Stimulated activated naive B cell treated with anti-CD40 and anti-IgM and Interleukin-4, amounts not matched to agents 10 μg/mL and 1 μg/mL and 100 μg/mL, for 72 hours (primary cell): ENCODE results near the gene ZNF778.

ENCODE experiments used
- ATAC-seq, 2 donors: fragments of 150-1000 bp; cut with Tn5 transposase; replicated peaks; 2 replicates each; pipeline ENCODE4 v1.10.0; 2021; ENCODE audit warnings: moderate library complexity in 1 of 2
- DNase-seq: peaks from one replicate; pipeline ENCODE4 v3.0.0; 2021
- H3K27ac Mint-ChIP-seq: one replicate; pipeline ENCODE4 v1.8.0; 2022; ENCODE audit warnings: mild to moderate bottlenecking, mixed read lengths
- H3K27me3 Mint-ChIP-seq, 2 donors: one replicate each; pipeline ENCODE4 v1.8.0; 2022; ENCODE audit warnings: mixed read lengths in 2 of 2
- H3K36me3 Mint-ChIP-seq, 2 donors: one replicate each; pipeline ENCODE4 v1.8.0; 2022; ENCODE audit warnings: mixed read lengths in 2 of 2, mild to moderate bottlenecking in 1 of 2
- H3K4me1 Mint-ChIP-seq, 2 donors: one replicate each; pipeline ENCODE4 v1.8.0; 2022; ENCODE audit warnings: mixed read lengths in 2 of 2, mild to moderate bottlenecking in 1 of 2
- H3K4me3 Mint-ChIP-seq, 2 donors: one replicate each; pipeline ENCODE4 v1.8.0; 2022; ENCODE audit warnings: mild to moderate bottlenecking in 2 of 2, mixed read lengths in 2 of 2, moderate library complexity in 1 of 2
- H3K9me3 Mint-ChIP-seq, 2 donors: one replicate each; pipeline ENCODE4 v1.8.0; 2022; ENCODE audit warnings: mixed read lengths in 2 of 2, mild to moderate bottlenecking in 1 of 2

Gene ZNF778

DNA sequence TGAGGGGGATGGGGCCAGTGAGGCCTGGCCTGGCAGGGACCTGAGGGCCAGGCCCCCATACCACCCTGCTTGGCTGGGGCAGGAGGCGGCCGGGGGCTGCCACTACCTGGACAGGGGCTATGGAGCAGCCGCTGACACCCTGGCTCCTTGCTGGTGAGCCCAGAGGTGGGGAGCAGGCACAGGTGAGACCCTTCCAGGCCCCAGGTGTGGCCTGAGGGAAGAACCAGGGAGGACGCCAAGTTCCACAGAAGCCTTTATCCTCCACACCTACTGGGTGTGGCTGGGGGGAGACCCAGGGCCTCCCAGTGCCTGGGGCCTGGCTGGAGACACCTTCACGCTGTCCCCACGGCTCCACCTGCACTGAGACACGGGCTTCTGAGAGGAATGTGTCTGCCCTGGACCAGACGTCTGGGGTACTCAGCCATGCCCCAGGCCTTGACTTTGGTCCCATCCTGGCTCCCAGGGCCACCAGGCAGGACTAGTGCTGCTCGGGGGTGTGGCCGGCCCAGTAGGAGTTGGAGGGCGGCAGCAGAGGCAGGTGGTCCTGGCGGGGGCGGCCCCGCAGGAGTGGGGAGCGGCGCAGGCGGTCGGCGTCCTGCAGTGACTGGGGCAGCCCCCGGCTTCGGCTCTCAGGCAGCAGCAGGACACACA, 21.9 kb upstream of the ZNF778 start:
- Mint-ChIP-seq H3K9me3 (no peaks in the 10 kb centered on the region), H3K27me3 (peaks cover 28 to 54% of the 10 kb centered on the region in 2 donors), H3K4me1 (peaks cover 6 to 10% of the 10 kb centered on the region in 2 donors), H3K36me3 (no peaks in the 10 kb centered on the region), H3K4me3 (no peak overlapping the region), H3K27ac (peak overlapping the region; percentile 37)
- DNase-seq (no peak), ATAC-seq (no peak)

DNA sequence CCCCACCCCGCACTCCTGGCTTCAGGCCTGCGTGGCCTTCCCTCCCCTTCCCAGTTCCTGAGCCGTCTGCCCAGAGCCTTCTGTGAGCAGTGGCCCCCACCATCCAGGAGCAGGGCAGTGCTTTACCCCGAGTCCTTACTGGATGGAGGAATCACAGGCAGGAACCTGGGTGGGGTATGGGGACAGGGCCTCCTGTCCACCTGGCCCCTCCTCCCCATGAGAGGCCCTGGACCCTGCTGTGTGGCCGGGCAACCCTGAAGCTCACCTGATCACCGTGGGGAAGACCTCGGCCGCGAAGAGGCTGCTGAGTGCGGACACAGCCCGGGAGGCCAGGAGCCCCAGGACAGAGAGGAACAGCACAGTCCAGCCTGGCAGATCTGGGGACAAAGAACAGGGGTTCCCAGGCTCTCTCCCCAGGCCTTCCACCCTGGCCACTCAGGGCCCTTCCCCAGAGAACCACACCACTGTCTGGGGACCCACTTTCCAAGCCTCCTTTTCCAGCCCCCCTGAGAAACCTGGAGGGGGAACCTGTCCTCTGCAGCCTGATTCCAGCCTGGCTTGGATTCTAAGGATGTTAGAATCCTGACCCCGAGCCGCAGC, 20.4 kb upstream of the ZNF778 start:
- no peak overlapping the region for H3K27ac Mint-ChIP-seq
- DNase-seq (no peak), ATAC-seq (no peak)
- no peak overlapping the region for H3K4me3 Mint-ChIP-seq
- no peaks in the 10 kb centered on the region for H3K9me3 Mint-ChIP-seq
- no peaks in the 10 kb centered on the region for H3K36me3 Mint-ChIP-seq
- H3K4me1 Mint-ChIP-seq = peaks cover 7 to 12% of the 10 kb centered on the region in 2 donors
- peaks cover 30 to 56% of the 10 kb centered on the region in 2 donors for H3K27me3 Mint-ChIP-seq

DNA sequence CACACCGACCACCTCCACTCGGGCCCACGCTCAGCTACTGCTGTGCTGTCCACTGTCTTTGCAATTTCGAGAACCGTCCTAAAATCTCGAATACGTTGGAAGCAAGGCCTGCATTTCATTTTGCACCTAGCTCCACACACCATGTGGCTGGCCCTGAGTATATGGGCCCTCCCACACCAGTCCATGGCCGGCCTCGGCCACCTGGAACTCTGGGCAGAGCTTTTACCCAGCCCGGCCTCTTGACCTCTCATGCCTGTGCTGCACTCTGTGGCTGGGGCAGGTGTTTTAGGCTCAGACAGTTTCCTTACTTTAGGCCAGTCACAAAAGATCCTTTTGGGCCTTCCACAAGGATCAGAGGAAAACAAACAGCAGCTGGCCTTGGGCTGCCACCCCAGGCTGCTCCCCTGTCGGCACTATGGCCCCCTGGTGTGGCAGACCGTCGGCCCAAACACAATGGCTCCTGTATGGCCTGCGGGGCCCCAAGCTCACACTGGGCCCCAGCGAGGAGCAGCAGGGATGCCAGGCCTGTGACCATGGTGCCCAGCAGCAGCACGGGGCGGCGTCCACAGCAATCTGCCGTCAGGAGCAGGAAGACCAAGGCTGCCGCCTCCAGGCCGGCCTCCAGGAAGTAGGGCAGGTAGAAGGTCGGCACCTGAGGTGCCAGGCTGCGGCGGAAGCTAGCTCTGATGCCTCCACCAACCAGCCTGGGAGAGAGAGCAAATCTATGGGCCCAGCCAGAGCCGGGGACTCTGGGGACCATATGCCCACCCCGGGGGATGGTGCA, 19.7 kb upstream of the ZNF778 start:
- Mint-ChIP-seq H3K27ac (peak overlapping the region; percentile 22), H3K36me3 (peaks cover 0 to 2% of the 10 kb centered on the region in 2 donors), H3K9me3 (peaks cover 0 to 2% of the 10 kb centered on the region in 2 donors), H3K4me1 (peaks cover 7 to 14% of the 10 kb centered on the region in 2 donors), H3K27me3 (peaks cover 35 to 63% of the 10 kb centered on the region in 2 donors), H3K4me3 (no peak overlapping the region)
- DNase-seq (no peak), ATAC-seq (no peak)

DNA sequence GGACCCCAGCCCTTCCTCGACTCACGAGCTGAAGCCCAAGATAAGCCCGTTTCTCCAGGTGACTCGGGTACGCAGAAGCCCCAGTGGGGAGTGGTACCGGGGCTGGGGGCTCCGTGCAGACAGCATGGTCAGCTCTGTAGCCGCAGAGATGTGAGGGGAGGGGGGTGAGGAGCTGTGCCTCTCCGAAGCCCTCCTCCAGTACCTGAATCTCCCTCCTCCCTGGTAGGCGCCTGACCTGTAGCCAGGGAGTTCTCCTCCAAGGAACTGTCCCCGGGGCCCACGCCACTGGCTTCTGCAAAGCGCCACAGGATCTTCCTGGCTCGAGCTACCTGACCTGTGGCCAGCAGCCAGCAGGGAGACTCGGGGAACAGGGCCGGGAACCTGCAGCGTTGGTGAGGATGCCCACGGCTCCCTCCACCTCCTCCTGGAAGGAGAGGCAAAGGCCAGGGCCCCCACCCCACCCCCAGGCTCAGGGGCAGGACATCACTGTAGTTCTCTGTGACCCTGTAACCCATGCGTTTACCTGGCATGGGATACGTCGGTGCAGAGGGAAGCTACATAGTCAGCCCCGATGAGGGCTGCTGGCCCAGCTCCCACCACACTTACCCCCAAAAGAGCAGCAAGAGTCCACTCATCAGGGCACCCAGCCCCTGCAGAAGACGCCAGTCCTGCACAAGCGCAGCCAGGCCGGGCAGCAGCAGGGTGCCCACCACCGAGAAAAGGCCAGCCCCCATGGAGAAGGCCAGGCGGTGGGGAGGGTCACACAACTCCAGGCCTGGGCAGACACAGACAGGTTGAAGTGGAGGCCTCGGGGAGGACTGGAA, 18.9 kb upstream of the ZNF778 start:
- ATAC-seq = no peak
- peaks cover 0 to 2% of the 10 kb centered on the region in 2 donors for H3K36me3 Mint-ChIP-seq
- H3K4me3 Mint-ChIP-seq = no peak overlapping the region
- H3K9me3 Mint-ChIP-seq = peaks cover 0 to 5% of the 10 kb centered on the region in 2 donors
- H3K27me3 Mint-ChIP-seq = peaks cover 43 to 71% of the 10 kb centered on the region in 2 donors
- no peak for DNase-seq
- H3K4me1 Mint-ChIP-seq = peaks cover 6 to 19% of the 10 kb centered on the region in 2 donors
- no peak overlapping the region for H3K27ac Mint-ChIP-seq

DNA sequence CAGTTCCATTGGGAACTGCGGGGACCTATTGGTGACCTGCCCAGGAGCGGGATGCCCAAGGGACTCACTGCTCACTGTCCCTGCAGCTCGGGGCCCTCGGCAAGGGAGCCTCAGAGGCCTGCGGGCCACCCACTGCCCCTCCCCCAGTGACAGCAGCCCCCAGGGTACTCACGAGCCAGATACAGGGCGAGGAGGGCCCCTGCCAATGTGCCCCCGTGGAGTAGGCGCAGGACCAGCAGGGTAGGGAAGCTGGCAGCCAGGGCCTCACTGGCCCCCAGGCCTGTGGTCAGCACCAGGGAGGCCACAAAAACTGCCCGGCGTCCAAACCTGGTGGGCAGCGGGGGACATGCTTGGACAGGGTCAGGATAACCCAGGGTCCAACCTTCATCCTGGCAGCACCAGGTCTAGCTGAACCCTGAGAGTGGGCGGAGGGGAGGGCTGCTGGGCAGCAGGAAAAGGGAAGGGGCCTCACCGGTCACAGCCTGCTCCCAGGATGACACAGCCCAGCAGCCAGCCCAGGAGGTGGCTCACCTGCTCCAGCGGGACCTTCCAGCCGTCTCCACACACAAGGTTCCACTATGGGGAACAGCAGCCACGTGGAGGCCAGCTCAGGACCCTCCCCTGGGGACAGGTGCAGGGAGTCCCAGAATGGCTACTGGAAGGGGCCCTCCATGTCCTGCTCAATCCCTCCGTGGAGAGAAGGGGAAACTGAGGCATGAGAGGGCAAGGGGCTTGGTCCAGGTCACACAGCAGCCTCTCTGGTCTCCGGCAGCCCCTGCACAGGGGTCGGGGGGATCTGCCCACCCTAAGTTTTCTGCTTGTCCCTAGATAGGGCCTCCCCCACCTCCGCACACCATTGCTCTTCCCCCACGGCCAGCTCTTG, 18.0 kb upstream of the ZNF778 start:
- peaks cover 0 to 2% of the 10 kb centered on the region in 2 donors for H3K36me3 Mint-ChIP-seq
- ATAC-seq (no peak), DNase-seq (no peak)
- peaks cover 6 to 19% of the 10 kb centered on the region in 2 donors for H3K4me1 Mint-ChIP-seq
- H3K9me3 Mint-ChIP-seq = peaks cover 0 to 5% of the 10 kb centered on the region in 2 donors
- no peak overlapping the region for H3K27ac Mint-ChIP-seq
- H3K4me3 Mint-ChIP-seq = no peak overlapping the region
- peaks cover 50 to 69% of the 10 kb centered on the region in 2 donors for H3K27me3 Mint-ChIP-seq

DNA sequence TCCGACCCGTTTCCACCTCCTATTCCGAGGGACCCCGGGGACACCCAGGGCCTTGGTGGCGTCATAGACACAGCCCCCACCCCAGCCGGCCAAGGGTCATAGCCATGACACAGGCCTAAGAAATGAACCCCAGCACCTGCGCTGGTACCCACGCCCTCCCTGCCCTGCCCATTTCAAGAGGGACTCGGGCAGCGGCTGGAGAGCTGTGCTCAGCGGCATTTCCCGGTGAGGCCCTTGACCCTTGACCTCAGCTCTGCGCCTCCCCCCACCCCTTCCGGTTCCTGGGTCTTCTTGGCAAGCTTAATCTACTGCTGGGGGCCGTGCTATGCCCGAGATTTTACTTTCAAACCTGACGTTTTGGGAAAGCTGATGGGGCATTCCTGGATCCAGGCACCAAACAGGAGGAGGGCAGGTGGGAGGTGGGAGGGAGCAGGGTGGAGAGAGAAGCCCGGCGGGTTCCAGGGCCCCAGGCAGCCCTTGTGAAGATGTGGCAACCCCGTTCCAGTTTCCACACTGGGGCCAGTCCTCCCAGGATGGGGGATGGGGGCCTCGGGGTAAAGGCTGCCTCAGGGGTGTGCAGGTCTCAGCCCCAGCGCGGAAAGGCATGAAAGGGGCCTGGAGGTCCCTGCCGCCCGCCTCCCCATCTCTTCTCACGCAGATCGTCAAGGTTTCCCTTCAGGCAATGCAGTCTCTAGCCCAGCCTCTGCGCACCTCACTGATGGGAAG, 17.2 kb upstream of the ZNF778 start, which contains the start of gene SLC22A31:
TSS of gene SLC22A31 (minus strand) at position 414 of the 726 bp plus-strand sequence. CDS start at position 378, 36 bp downstream.
- no peak for DNase-seq
- Mint-ChIP-seq H3K27ac (no peak within 1 kb of the TSS), H3K36me3 (peaks cover 0 to 2% of the 10 kb centered on the region in 2 donors), H3K9me3 (peaks cover 0 to 5% of the 10 kb centered on the region in 2 donors), H3K4me3 (peak within 1 kb of the TSS; percentile 50 to 53), H3K27me3 (peaks cover 56 to 69% of the 10 kb centered on the region in 2 donors), H3K4me1 (peaks cover 6 to 19% of the 10 kb centered on the region in 2 donors)
- ATAC-seq = peak in 1 of 2 donors; percentile 10

DNA sequence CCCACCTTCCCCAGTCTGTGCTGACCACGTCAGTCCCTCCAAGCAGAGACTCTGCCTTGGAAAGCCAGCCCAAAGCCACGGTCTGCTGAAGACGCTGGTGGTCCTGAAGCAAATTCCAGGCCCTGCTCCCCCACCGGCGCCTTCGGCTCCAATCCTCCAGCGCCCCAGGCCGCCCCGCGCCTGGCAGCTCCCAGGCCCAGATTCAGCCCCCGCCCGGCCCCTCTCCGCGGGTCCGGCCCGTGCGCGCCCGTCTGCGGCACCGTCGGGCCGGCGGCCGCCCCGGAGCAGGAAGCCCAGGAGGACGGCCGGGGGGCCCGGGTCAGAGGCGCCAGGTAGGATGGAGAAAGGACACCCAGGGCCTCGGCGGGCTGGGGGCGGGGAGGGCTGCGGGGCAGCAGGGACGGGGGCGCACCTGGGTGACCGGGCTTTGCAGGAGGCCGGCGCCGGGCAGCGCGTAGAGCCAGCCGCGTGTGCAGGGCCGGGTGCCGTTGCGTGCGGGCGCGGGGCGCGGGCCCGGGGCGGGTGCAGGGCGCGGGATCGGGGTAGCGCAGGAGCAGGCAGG, 16.6 kb upstream of the ZNF778 start:
- H3K4me1 Mint-ChIP-seq = peaks cover 6 to 19% of the 10 kb centered on the region in 2 donors
- no peak overlapping the region for H3K27ac Mint-ChIP-seq
- H3K36me3 Mint-ChIP-seq = peaks cover 0 to 2% of the 10 kb centered on the region in 2 donors
- ATAC-seq = peak; percentile 25 to 34
- H3K27me3 Mint-ChIP-seq = peaks cover 56 to 69% of the 10 kb centered on the region in 2 donors
- H3K4me3 Mint-ChIP-seq = peak overlapping the region; percentile 50 to 53
- H3K9me3 Mint-ChIP-seq = peaks cover 0 to 5% of the 10 kb centered on the region in 2 donors
- no peak for DNase-seq

DNA sequence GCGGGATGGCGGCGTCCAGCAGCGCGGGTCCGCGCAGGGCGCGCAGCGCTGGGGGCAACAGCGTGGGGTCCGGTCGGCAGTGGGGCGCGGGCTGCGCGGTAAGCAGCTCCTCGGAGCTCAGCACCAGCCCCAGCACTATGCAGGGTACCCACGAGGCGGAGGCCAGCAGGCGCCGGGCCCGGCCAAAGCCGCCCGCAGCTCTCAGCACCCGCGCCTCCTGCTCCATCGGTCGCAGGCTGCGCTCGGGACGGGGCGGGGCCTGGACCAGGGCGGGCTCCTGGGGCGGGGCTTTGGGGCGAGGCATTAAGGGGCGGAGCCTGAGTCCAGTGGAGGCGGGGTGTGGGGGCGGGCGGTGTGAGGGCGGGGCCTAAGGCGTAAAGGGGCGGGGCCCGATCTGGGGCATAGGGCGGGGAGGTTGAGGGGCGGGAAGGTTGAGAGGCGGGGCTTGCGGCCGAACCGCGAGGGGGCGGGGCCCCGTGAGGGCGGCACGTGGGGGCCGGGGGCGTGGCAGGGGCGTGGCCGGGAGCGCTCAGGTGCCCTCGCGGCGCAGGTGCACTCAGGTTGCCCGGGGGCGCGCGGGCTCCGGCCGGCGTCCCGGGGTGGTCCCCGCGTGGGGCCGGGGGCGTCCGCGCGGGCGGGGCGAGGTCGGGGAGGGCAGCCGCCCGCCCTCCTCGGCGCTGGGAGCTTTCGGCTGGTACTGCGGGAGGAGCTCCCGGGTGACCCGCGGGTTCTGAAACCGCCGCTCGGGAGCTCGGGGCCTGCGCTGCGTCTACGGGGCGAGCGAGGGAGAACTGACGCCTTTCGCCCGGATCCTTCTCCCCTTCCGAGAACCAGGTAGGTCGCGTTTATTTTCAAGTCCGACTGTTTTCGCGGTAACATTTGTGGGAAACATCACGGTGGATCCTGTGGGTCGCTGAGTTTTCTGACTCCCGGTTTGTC, 15.8 kb upstream of the ZNF778 start:
- Mint-ChIP-seq H3K4me1 (peaks cover 6 to 19% of the 10 kb centered on the region in 2 donors), H3K27ac (no peak overlapping the region), H3K4me3 (peak overlapping the region; percentile 25 to 52), H3K27me3 (peaks cover 56 to 68% of the 10 kb centered on the region in 2 donors), H3K36me3 (peaks cover 0 to 2% of the 10 kb centered on the region in 2 donors), H3K9me3 (peaks cover 0 to 5% of the 10 kb centered on the region in 2 donors)
- DNase-seq (peak; percentile 70), ATAC-seq (peak; percentile 88 to 93)

DNA sequence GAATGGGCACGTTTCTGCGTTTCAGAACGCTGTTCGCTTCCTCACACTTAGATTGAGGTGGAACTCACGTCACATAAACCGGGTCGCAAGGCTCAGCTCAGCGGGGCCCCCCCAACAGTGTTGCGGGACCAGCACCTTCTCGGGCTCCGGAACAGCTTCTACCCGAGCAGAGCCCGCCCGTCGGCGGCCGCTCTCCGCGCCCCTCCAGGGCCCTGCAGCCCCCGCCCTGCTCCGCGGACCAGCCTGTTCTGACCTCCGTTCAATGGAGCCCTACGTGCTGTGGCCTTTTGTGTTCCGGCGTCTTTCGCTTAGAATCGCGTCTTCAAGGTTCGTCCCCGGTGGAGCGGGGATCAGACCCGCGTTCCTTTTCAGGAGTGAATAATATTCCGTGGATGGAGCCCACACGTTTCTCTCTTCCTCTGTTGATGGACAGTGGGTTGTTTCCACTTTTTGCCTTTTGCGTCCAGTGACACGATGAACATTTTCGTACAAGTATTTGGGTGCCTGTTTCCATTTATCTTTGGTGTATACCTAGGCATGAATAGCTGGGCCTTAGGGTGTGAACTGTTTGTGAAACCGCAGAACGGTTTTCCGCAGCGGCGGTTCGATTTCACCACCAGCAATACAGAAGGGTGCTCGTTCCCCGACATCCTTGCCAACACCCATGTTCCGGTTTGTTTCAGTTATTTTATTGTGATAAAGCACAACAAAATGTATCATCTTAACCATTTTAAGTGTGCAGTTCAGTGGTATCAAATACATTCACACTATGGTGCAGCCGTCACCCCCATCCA, 14.9 kb upstream of the ZNF778 start:
- Mint-ChIP-seq H3K4me1 (peaks cover 6 to 19% of the 10 kb centered on the region in 2 donors), H3K4me3 (peak overlapping the region; percentile 48 to 57), H3K36me3 (peaks cover 0 to 2% of the 10 kb centered on the region in 2 donors), H3K27me3 (peaks cover 48 to 59% of the 10 kb centered on the region in 2 donors), H3K27ac (peak overlapping the region; percentile 28), H3K9me3 (peaks cover 0 to 5% of the 10 kb centered on the region in 2 donors)
- ATAC-seq (no peak), DNase-seq (no peak)

DNA sequence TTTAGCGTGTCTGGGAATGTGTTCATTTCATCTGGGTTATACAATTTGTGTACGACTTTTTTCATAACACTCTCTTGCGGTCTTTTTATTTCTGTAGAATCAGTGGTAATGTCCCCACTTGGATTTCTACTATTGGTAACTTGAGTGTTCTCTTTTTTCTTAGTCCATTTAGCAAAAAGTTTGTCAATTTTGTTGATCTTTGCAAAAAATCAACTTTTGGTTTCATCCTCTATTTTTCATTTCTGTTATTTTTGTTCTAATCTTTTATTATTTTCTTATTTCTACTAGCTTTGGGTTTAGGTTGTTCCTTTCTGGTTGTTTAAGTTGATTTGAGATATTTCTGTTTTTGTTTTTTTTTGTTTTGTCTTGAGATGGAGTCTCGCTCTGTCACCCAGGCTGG, 9.5 kb upstream of the ZNF778 start:
- H3K4me3 Mint-ChIP-seq = no peak overlapping the region
- no peak for DNase-seq

More for the DNA sequence above, 9.5 kb upstream of the ZNF778 start:
- no peaks in the 10 kb centered on the region for H3K36me3 Mint-ChIP-seq
- H3K27ac Mint-ChIP-seq = no peak overlapping the region
- peaks cover 34% of the 10 kb centered on the region in 2 donors for H3K27me3 Mint-ChIP-seq
- no peak for ATAC-seq
- peaks cover 3 to 9% of the 10 kb centered on the region in 2 donors for H3K4me1 Mint-ChIP-seq
- H3K9me3 Mint-ChIP-seq = peaks cover 0 to 1% of the 10 kb centered on the region in 2 donors
